Brain microvascular endothelial cell (primary cell): ENCODE results near the gene HLA-DMB.

Experiments used
- DNase-seq: peaks from one replicate; pipeline ENCODE4 v3.0.0-alpha.2; 2020
- H3K27ac ChIP-seq: fragments of 250-450 bp; sonication (Bioruptor Pico); 2 replicates; pipeline ENCODE4 v1.5.1; 2020; ENCODE audit warnings: mild to moderate bottlenecking, moderate library complexity
- H3K27me3 ChIP-seq: fragments of 250-450 bp; sonication (Bioruptor Pico); replicated peaks from 2 replicates; pipeline ENCODE4 v1.5.1; 2020; ENCODE audit warnings: mild to moderate bottlenecking
- H3K36me3 ChIP-seq: fragments of 250-450 bp; sonication (Bioruptor Pico); replicated peaks from 2 replicates; pipeline ENCODE4 v1.5.1; 2020; ENCODE audit warnings: mild to moderate bottlenecking
- H3K4me3 ChIP-seq: 2 replicates; pipeline ENCODE4 v1.5.1; 2011; ENCODE audit warnings: low read depth, mild to moderate bottlenecking, control low read depth, low read length, moderate library complexity
- in situ Hi-C: cut with HindIII; loops from 2 replicates; pipeline ENCODE4 v1.10.0; 2017; ENCODE audit warnings: low sequenced_read_pairs, low pct_ligation_motif_present
- TF ChIP-seq, protein P1 (sequence below): IDR thresholded peaks from 2 replicates; pipeline ENCODE4 v1.5.1; 2011; ENCODE audit warnings: low read depth, mild to moderate bottlenecking, moderate library complexity, low read length, control low read depth, inconsistent platforms; ENCODE audit errors: missing control alignments

HLA-DMB gene

DNA sequence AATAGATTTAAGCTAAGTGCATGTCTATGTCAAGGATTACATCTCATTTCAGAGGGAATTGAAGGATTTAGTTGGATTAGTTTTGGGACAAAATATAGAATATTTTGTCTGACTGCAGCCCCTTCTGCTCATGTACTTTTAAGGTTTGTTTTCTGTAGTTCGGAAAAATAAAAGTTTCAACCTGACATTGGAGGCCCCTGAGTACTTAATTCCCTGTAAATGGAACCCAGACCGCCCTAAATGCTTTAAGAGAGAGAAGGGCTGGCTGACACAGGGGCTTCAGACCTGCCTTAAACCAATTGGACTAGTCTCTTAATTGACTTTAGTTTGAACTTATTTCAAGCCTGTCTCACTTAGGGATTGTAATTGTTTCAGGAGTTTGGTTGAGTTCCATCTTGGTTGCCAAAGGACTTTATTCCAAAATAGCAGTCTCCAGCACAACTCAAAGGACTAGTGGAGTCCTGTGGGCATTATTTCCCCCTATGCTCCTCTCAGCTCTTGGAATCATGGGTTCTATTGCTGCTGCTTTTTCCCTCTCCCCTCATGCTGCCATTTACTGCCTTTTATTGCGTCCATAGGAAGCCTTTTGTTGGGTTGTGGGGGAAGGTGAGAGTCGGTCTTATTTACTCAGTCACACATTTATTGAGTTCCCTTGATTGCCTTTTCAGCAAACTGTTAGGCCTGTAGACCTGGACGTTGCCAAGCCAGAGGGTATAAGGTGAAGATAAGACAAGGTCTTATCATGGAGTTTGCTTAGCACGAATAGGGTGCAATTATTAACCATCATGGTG, 42.1 kb upstream of the HLA-DMB start:
- no peak overlapping the region for H3K4me3 ChIP-seq
- no peaks in the 10 kb centered on the region for H3K27me3 ChIP-seq
- TF ChIP-seq, protein P1, sequence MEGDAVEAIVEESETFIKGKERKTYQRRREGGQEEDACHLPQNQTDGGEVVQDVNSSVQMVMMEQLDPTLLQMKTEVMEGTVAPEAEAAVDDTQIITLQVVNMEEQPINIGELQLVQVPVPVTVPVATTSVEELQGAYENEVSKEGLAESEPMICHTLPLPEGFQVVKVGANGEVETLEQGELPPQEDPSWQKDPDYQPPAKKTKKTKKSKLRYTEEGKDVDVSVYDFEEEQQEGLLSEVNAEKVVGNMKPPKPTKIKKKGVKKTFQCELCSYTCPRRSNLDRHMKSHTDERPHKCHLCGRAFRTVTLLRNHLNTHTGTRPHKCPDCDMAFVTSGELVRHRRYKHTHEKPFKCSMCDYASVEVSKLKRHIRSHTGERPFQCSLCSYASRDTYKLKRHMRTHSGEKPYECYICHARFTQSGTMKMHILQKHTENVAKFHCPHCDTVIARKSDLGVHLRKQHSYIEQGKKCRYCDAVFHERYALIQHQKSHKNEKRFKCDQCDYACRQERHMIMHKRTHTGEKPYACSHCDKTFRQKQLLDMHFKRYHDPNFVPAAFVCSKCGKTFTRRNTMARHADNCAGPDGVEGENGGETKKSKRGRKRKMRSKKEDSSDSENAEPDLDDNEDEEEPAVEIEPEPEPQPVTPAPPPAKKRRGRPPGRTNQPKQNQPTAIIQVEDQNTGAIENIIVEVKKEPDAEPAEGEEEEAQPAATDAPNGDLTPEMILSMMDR: no peak
- in situ Hi-C loops: no loop called here
- H3K36me3 ChIP-seq: peaks cover 53% of the 10 kb centered on the region
- no peak overlapping the region for H3K27ac ChIP-seq
- DNase-seq: no peak

DNA sequence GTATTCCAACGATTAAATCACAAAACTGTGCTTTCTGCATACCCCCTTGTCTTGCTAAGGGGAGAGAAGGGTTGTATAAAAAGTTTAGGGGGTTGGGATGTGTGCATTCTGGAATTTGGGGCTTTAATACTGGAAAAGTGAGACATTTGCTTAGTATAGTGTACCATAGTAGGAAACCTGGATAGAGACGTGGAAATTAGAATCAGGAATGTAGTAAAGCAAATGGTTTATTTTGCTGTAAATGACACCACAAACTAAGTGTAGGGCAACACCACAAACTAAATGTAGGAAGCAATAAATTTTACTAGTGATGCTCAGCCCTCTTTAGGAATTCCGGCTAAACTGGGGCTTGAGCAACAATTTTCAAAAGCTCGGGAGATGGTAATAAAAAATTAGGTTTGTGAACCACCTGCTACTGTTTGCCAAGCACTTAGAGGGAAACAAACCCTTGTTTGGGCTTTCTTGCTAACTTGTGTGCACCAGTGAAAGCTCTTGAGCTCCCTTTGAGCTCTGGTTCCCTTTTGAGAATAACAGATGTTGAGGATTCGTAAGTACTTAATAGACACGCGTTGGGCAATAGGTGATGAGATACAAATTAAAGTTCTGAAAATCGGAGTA, 41.4 kb upstream of the HLA-DMB start:
- in situ Hi-C loops: no loop called here
- Histone ChIP-seq H3K4me3 (no peak overlapping the region), H3K27me3 (no peaks in the 10 kb centered on the region), H3K36me3 (peaks cover 60% of the 10 kb centered on the region), H3K27ac (no peak overlapping the region)
- TF ChIP-seq, protein P1: no peak
- no peak for DNase-seq

DNA sequence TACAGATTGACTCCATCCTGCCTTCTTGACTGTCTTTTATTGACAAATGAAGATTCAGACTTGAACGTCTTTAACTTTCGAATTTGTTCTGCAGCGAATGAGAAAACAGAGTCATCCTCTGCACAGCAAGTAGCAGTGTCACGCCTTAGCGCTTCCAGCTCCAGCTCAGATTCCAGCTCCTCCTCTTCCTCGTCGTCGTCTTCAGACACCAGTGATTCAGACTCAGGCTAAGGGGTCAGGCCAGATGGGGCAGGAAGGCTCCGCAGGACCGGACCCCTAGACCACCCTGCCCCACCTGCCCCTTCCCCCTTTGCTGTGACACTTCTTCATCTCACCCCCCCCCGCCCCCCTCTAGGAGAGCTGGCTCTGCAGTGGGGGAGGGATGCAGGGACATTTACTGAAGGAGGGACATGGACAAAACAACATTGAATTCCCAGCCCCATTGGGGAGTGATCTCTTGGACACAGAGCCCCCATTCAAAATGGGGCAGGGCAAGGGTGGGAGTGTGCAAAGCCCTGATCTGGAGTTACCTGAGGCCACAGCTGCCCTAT, 39.7 kb upstream of the HLA-DMB start:
- in situ Hi-C loops: no loop called here
- no peak for DNase-seq
- TF ChIP-seq, protein P1: no peak
- no peaks in the 10 kb centered on the region for H3K27me3 ChIP-seq
- H3K4me3 ChIP-seq: no peak overlapping the region
- H3K36me3 ChIP-seq: peaks cover 76% of the 10 kb centered on the region
- H3K27ac ChIP-seq: no peak overlapping the region

DNA sequence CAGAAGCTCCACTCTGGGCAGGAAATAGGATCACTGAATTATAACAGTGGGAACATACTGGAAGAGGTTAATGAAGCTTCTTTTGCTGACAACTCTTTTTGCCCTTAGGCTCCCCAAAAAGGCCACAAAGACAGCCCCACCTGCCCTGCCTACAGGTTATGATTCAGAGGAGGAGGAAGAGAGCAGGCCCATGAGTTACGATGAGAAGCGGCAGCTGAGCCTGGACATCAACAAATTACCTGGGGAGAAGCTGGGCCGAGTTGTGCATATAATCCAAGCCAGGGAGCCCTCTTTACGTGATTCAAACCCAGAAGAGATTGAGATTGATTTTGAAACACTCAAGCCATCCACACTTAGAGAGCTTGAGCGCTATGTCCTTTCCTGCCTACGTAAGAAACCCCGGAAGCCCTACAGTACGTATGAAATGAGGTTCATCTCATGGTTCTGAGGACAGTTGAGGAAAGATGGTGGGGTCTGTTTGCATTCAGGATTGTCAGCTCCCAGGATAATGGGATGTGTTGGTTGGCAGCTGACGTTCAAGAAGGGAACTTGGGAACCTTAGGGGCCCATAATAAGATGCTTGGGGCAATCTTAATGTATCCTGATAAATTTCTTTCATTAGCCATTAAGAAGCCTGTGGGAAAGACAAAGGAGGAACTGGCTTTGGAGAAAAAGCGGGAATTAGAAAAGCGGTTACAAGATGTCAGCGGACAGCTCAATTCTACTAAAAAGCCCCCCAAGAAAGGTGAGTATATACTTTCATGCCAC, 39.1 kb upstream of the HLA-DMB start:
- H3K4me3 ChIP-seq: no peak overlapping the region
- DNase-seq: no peak
- no peaks in the 10 kb centered on the region for H3K27me3 ChIP-seq
- H3K27ac ChIP-seq: no peak overlapping the region
- in situ Hi-C loops: no loop called here
- TF ChIP-seq, protein P1: no peak
- H3K36me3 ChIP-seq: peaks cover 81% of the 10 kb centered on the region

DNA sequence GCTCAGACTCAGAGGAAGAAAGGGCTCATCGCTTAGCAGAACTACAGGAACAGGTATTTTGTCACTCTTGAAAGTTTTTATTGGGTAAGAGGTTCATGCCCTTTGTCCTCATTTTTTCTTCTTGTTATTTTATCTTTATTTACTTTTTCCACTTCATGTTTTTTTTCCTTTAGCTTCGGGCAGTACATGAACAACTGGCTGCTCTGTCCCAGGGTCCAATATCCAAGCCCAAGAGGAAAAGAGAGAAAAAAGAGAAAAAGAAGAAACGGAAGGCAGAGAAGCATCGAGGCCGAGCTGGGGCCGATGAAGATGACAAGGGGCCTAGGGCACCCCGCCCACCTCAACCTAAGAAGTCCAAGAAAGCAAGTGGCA, 37.1 kb upstream of the HLA-DMB start:
- TF ChIP-seq, protein P1: no peak
- Histone ChIP-seq H3K27me3 (no peaks in the 10 kb centered on the region), H3K4me3 (no peak overlapping the region), H3K36me3 (peaks cover 92% of the 10 kb centered on the region), H3K27ac (no peak overlapping the region)
- in situ Hi-C loops: no loop called here
- no peak for DNase-seq
